GM12892 (cell line): ENCODE results near the gene KLHL17.

Experiments
- POLR2A ChIP-seq: IDR thresholded peaks from 2 replicates; pipeline ENCODE4 v1.6.1; 2011; ENCODE audit warnings: low read depth, low read length, control low read depth
- POLR2AphosphoS5 ChIP-seq: IDR thresholded peaks from 2 replicates; pipeline ENCODE4 v1.6.1; 2011; ENCODE audit warnings: low read depth, low read length, control low read depth
- TAF1 ChIP-seq: IDR thresholded peaks from 2 replicates; pipeline ENCODE4 v1.6.1; 2011; ENCODE audit warnings: low read depth, mild to moderate bottlenecking, control low read depth, low read length, borderline replicate concordance

DNA sequence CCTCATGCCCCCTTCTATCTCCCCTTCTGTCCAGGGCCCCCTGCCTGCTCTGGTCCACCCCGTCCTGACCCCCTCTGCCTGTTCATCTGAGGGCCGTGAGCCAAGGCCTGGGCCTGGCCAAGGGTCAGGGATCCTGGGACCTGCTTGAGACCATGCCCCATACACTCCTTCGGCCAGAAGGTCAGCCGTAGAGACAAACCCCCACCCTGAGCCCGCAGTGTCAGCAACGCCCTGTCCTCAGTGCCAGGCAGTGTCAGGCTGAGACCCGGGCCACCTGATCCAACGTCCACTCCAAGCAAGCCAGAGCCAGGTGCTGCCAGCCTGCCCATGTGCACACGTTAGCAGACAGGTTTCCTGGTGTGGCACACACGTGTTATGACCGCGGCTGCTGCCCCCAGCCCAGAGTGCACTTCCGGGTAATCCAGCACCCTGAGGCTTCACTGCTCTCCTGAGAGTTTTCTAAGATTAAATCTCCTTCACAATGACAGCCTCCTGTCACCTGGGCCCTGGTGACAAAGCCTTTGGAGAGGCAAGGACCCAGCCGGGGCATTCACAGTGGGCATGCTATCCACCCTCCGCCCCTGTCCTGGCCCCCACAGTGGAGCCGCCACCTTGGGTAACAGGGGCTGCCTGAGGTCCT is 46.8 kb upstream of the KLHL17 start:
- TF ChIP-seq POLR2A (no peak), POLR2AphosphoS5 (no peak), TAF1 (no peak)
